Heart left ventricle (tissue), 16 donors: ENCODE data around the gene RPL18. TPM values are rescaled to one million over a fixed set of nuclear protein-coding genes. Genes with fewer than 3 reads are reported as not detected.
A peak's percentile ranks its signal among the peaks of the same experiment; 100 is the strongest.

Experiments used
- ATAC-seq, 4 donors: fragments of 200-7000 bp; cut with Tn5 transposase; one replicate each; pipeline ENCODE4 v1.9.1; 2020 to 2022; ENCODE audit warnings: moderate library complexity in 4 of 4, mild to moderate bottlenecking in 3 of 4, moderate number of reproducible peaks in 1 of 4
- DNase-seq, 5 donors: peaks; one replicate each; pipeline ENCODE4 v3.0.0-alpha.2; 2020
- H3K27ac ChIP-seq, 12 donors: fragments of 200-600 bp; sonication (generic) in 4 of 12; one replicate each; pipeline versions ENCODE4 v1.5.0 to v1.8.0; 2016 to 2022; ENCODE audit warnings: mild to moderate bottlenecking in 2 of 12
- H3K27me3 ChIP-seq, 9 donors: fragments of 200-600 bp; sonication (generic) in 2 of 9; one replicate each; pipeline versions ENCODE4 v1.5.1 to v1.8.0; 2016 to 2022; ENCODE audit warnings: mild to moderate bottlenecking in 3 of 9
- H3K36me3 ChIP-seq, 9 donors: fragments of 200-600 bp; sonication (generic) in 2 of 9; one replicate each; pipeline versions ENCODE4 v1.5.0 to v1.8.0; 2018 to 2022; ENCODE audit warnings: mild to moderate bottlenecking in 2 of 9
- H3K4me1 ChIP-seq, 12 donors: fragments of 200-600 bp; sonication (generic) in 4 of 12; one replicate each; pipeline versions ENCODE4 v1.5.0 to v1.8.0; 2016 to 2022; ENCODE audit warnings: mild to moderate bottlenecking in 3 of 12
- H3K4me3 ChIP-seq, 12 donors: fragments of 200-600 bp; sonication (generic) in 4 of 12; one replicate each; pipeline versions ENCODE4 v1.5.0 to v1.8.0; 2017 to 2022; ENCODE audit warnings: mild to moderate bottlenecking in 9 of 12, moderate library complexity in 4 of 12
- H3K9me3 ChIP-seq, 12 donors: fragments of 200-600 bp; sonication (generic) in 4 of 12; one replicate each; pipeline versions ENCODE4 v1.5.0 to v1.8.0; 2016 to 2022; ENCODE audit warnings: mild to moderate bottlenecking in 1 of 12
- POLR2A ChIP-seq, 2 donors: fragments of 450-650 bp; IDR thresholded peaks; one replicate each; pipeline ENCODE4 v1.6.1; 2017; ENCODE audit warnings: antibody characterized with exemption in 2 of 2, mild to moderate bottlenecking in 2 of 2, moderate library complexity in 2 of 2
- WGBS, 4 donors: extraction: QIAGEN DNeasy Blood & Tissue Kit in 2 of 4; methylation state at CpG; one replicate each; pipeline versions ENCODE4 v1.1.5 to v1.1.7; 2013 to 2018; 5-methylcytosine and 5-hydroxymethylcytosine counted together
- intact Hi-C, 10 donors: fragments of 100-400 bp; cut with DNase I; formaldehyde crosslinking; loops; one replicate each; pipeline versions ENCODE4 v1.11.1 to v1.14.2; 2022
- polyA plus RNA-seq, 2 donors: library from polyadenylated mRNA; stranded (reverse); fragments of 200-250 nt; gene quantifications; one replicate each; pipeline ENCODE4 v1.2.3, GENCODE V29; 2013
- total RNA-seq, 9 donors: library from RNA; depleted of rRNA in 2 of 9; stranded (reverse); fragments of >200 nt in 2 of 9; fragmentation: NEBNext Ultra II Directional in 3 of 9; extraction: Animal tissue kit (Norgen Biotek cat#: 25700) in 3 of 9; gene quantifications; one replicate each; pipeline versions ENCODE4 v1.1.0 to v1.2.4, GENCODE V29; 2016 to 2023
- TF ChIP-seq, protein P1 (sequence below), 12 donors: fragments of 200-600 bp; sonication (generic) in 4 of 12; IDR thresholded peaks; one replicate each; pipeline versions ENCODE4 v1.5.0 to v1.8.0; 2018 to 2022; ENCODE audit warnings: antibody characterized with exemption in 12 of 12, mild to moderate bottlenecking in 5 of 12
- donor health status: ischemic (EF 13 %, LVEDD 7.1; RV severe dilation, severe dysfunction).
- donor health status: healthy with polysubstance abuse.
- donor health status: DM: no; HTN: yes; CAD: no.
- donor health status: DM: no; HTN: no; CAD: no.
- donor health status: ischemic (EF 25% LVEDD 6.9; RV normal size, moderate dysfunction).
- donor health status: ischemic (EF 25% LVEDD 5.7; RV mildly dilated, moderate dysfunction).
- donor health status: healthy.
- donor health status: DM: yes; HTN: yes; CAD: no.
- donor health status: ischemic (EF 35%, LVEDD 5.7; RV mildly dilated, moderate dysfunction).
- donor health status: nonischemic (EF 11% LVEDD 7.7; RV severe dilation, severe dysfunction).
- donor health status: DM: yes; HTN: yes; CAD: no.
- donor health status: PGD.
- donor health status: ischemic (EF 29% LVEDD 5.4; RV normal size, mild dysfunction).
- donor health status: nonischemic (EF 23%, LVEDD 6.1; RV moderate dilation, normal function).

RPL18 gene
- total and polyA plus RNA-seq, 11 donors: 470 to 1,773 (median 714) TPM

DNA sequence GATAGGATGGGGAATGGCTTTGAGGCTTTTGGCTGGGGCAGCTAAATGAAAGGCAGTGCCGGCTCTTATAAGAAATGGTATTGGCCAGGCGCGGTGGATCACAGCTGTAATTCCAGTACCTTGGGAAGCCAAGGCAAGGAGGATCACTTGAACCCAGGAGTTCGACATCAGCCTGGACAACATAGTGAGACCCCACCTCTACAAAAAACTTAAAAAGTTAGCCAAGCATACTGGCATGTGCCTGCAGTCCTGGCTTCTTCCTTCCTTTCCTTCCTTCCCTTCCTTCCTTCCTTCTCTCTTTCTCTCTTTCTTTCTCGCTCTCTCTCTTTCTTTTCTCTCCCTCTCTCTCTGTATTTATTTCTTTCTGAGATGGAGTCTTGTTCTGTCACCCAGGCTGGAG lies 23.9 kb upstream of the RPL18 start:
- H3K27me3 ChIP-seq: no peaks in the 10 kb centered on the region
- ATAC-seq: no peak
- H3K36me3 ChIP-seq: no peaks in the 10 kb centered on the region
- WGBS, 4 donors: 87 to 92% (median 89%) methylated on average over 5 of the region's 5 CpGs
- TF ChIP-seq, protein P1, sequence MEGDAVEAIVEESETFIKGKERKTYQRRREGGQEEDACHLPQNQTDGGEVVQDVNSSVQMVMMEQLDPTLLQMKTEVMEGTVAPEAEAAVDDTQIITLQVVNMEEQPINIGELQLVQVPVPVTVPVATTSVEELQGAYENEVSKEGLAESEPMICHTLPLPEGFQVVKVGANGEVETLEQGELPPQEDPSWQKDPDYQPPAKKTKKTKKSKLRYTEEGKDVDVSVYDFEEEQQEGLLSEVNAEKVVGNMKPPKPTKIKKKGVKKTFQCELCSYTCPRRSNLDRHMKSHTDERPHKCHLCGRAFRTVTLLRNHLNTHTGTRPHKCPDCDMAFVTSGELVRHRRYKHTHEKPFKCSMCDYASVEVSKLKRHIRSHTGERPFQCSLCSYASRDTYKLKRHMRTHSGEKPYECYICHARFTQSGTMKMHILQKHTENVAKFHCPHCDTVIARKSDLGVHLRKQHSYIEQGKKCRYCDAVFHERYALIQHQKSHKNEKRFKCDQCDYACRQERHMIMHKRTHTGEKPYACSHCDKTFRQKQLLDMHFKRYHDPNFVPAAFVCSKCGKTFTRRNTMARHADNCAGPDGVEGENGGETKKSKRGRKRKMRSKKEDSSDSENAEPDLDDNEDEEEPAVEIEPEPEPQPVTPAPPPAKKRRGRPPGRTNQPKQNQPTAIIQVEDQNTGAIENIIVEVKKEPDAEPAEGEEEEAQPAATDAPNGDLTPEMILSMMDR (IDR thresholded peaks at IDR 0.05): no peak
- no peak for TF ChIP-seq POLR2A (IDR thresholded peaks at IDR 0.05)
- intact Hi-C loops: loop anchor here in 6 of 10 donors (10.0 kb wide), 5 partner anchors 72 to 332 kb away; partner anchors contain the start of genes HSD17B14 (in 2 of the 6), FTL (in 1 of the 6) and MAMSTR (in 1 of the 6)
- peaks cover 0 to 38% (median 20%) of the 10 kb centered on the region in 12 donors for H3K4me1 ChIP-seq
- no peaks in the 10 kb centered on the region for H3K9me3 ChIP-seq
- H3K4me3 ChIP-seq: no peak overlapping the region
- no peak overlapping the region for H3K27ac ChIP-seq
- DNase-seq: no peak

DNA sequence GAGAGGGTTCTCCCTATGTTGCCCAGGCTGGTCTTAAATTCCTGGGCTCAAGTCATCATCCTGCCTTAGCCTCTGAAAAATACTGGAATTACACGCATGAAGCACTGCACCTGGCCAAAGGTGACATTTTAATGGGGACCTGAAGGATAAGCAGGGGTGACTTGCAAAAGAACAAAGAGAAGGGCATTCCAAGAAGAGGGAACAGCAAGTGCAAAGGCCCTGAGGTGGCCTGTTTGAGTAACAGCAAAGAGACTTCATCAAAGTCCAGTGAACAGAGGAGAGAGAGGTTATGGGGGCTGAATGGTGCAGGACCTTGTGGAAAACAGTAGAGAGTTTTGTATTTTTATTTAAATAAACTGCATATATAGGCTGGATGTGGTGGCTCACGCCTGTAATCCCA lies 22.9 kb upstream of the RPL18 start:
- Histone ChIP-seq H3K36me3 (no peaks in the 10 kb centered on the region), H3K9me3 (no peaks in the 10 kb centered on the region), H3K27ac (no peak overlapping the region), H3K4me3 (no peak overlapping the region), H3K27me3 (no peaks in the 10 kb centered on the region), H3K4me1 (peaks cover 0 to 38% (median 20%) of the 10 kb centered on the region in 12 donors)
- no peak for DNase-seq
- no peak for ATAC-seq
- intact Hi-C loops: loop anchor here in 6 of 10 donors (10.0 kb wide), 5 partner anchors 73 to 333 kb away; partner anchors contain the start of genes HSD17B14 (in 2 of the 6), FTL (in 1 of the 6) and MAMSTR (in 1 of the 6)
- WGBS, 4 donors: 92 to 99% (median 96%) methylated on average over 2 of the region's 2 CpGs
- no peak for TF ChIP-seq POLR2A (IDR thresholded peaks at IDR 0.05)
- TF ChIP-seq, protein P1 (IDR thresholded peaks at IDR 0.05): no peak

DNA sequence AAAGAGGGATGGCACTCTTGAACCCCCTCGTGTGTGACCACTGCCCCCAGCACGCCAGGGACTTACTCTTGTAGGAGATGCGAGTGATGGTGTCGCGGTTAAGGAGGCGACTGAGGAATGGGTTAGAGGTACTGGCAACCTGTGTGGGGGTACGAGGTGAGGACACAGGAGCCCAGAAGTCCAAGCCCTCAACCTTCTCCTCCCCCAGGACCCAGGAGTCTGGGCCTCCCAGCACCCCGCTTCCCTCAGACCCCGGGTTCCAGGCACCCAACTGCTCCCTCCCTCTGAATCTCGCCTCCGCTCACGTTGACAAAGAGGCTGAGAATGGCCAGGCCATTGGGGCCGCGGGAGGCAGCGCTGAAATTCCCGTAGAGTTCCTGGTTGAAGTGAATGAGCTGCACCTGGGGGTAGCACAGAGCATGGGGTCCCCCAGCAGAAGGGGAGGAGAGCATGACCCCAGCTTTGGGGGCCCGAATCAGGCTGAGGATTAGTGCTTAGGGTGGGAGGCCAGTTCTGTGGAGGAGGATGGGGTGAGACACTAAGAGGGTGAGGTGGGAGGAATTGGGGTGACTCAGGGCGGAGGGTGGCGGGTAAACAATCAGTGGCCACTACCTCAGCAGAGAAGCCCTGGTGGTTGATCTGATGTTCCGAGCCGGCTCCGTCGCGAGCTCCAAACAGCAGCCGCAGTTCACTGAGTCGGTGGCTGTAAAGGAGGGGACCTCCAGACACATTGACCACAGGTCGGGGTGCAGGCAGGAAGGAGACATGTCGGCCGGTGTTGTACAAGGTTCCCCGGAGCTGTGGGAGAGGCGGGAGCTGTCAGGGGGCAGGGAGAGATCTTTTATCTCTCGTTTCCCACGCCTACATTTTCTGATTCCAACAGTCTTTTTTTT lies 20.8 kb upstream of the RPL18 start:
- H3K27me3 ChIP-seq: no peaks in the 10 kb centered on the region
- TF ChIP-seq, protein P1 (IDR thresholded peaks at IDR 0.05): no peak
- TF ChIP-seq POLR2A (IDR thresholded peaks at IDR 0.05): no peak
- H3K4me1 ChIP-seq: peaks cover 0 to 35% (median 18%) of the 10 kb centered on the region in 12 donors
- peak in 2 of 5 donors; percentile 34 for DNase-seq
- H3K36me3 ChIP-seq: no peaks in the 10 kb centered on the region
- H3K4me3 ChIP-seq: peak overlapping the region in 2 of 12 donors; percentile 10 to 33
- ATAC-seq: no peak
- WGBS, 4 donors: 58 to 68% (median 65%) methylated on average over 32 to 33 of the region's 33 CpGs
- intact Hi-C loops: loop anchor here in 7 of 10 donors (5.0 to 10.0 kb wide), 6 partner anchors 75 to 335 kb away; partner anchors contain the start of genes HSD17B14 (in 2 of the 7), FTL (in 1 of the 7) and MAMSTR (in 1 of the 7)
- H3K27ac ChIP-seq: no peak overlapping the region
- no peaks in the 10 kb centered on the region for H3K9me3 ChIP-seq

- Histone ChIP-seq H3K27ac (peak overlapping the region in 10 of 12 donors; percentile 85 to 100 (median 97)), H3K36me3 (no peaks in the 10 kb centered on the region), H3K4me1 (peaks cover 6 to 40% (median 22%) of the 10 kb centered on the region in 12 donors), H3K4me3 (peak overlapping the region in 7 of 12 donors; percentile 70 to 93 (median 85)), H3K9me3 (no peaks in the 10 kb centered on the region), H3K27me3 (no peaks in the 10 kb centered on the region)
- intact Hi-C loops: loop anchor here in 1 of 10 donors (5.0 kb wide), 1 partner anchor 333 kb away; no protein-coding TSS in a partner anchor
- peak in 2 of 5 donors; percentile 29 to 41 for DNase-seq
- TF ChIP-seq POLR2A (IDR thresholded peaks at IDR 0.05): no peak
- TF ChIP-seq, protein P1 (IDR thresholded peaks at IDR 0.05): no peak
- 76 to 84% (median 79%) methylated on average over 16 of the region's 16 CpGs for WGBS, 4 donors
- no peak for ATAC-seq
Measured at GRCh38 chr19:48638831-48639381, 19.9 kb upstream of the RPL18 start.
